HG03520 (cell line): ENCODE measurements around the gene NACC1.
"Not testable (repeated sequence)": the region's sequence is repeated elsewhere in the genome, so short reads cannot be mapped to it uniquely, and the experiment has no call there.

Source experiments
- ATAC-seq: cut with Tn5 transposase; IDR thresholded peaks from one replicate; pipeline ENCODE4 v1.9.1; 2021; ENCODE audit warnings: mild to moderate bottlenecking, moderate library complexity; ENCODE audit not compliant: unreplicated experiment

The NACC1 gene

GRCh38 chr19:13160557-13160956 lies 42.5 kb downstream of the NACC1 start:
- no peak for ATAC-seq

- ATAC-seq: no peak
Observed at GRCh38 chr19:13162724-13163608, 44.9 kb downstream of the NACC1 start.

- ATAC-seq: no peak
Observed at GRCh38 chr19:13163609-13164342, 45.7 kb downstream of the NACC1 start.

GRCh38 chr19:13164343-13165161 lies 46.5 kb downstream of the NACC1 start:
- ATAC-seq: no peak

GRCh38 chr19:13165162-13165997 lies 47.3 kb downstream of the NACC1 start:
- no peak for ATAC-seq

DNA sequence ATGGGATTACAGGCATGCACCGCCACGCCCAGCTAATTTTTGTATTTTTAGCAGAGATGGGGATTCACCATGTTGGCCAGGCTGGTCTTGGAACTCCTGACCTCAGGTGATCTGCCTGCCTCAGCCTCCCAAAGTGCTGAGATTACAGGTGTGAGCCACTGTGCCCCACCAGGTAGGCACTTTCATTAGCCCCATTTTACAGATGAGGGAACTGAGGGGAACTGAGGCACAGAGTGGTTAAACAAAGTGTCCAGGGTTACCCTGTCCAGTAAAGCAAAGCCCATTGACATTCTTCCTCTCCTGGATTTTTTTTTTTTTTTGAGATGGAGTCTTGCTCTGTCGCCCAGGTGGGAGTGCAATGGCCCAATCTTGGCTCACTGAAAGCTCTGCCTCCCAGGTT lies 48.1 kb downstream of the NACC1 start:
- not testable (repeated sequence) for ATAC-seq

DNA sequence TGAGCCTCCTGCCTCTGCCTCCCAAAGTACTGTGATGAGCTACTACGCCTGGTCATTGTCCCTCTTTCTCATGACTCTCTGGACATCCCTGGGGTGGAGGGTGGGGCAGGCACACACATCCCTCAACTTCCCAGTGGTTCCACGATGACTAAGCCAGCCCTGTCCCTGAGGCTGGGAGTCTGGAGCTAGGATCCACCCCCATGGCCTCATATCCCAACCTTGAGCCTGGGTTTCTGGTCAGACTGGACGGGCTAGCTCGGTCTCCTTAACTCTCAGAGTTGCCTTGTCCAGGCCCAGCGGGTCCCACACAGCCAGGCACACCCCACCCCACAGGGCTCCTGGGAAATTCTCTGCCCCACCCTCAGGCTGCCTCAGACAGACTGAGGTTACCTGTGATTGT lies 51.7 kb downstream of the NACC1 start:
- ATAC-seq: no peak

- no peak for ATAC-seq
Observed at GRCh38 chr19:13171146-13171545, 53.1 kb downstream of the NACC1 start.

DNA sequence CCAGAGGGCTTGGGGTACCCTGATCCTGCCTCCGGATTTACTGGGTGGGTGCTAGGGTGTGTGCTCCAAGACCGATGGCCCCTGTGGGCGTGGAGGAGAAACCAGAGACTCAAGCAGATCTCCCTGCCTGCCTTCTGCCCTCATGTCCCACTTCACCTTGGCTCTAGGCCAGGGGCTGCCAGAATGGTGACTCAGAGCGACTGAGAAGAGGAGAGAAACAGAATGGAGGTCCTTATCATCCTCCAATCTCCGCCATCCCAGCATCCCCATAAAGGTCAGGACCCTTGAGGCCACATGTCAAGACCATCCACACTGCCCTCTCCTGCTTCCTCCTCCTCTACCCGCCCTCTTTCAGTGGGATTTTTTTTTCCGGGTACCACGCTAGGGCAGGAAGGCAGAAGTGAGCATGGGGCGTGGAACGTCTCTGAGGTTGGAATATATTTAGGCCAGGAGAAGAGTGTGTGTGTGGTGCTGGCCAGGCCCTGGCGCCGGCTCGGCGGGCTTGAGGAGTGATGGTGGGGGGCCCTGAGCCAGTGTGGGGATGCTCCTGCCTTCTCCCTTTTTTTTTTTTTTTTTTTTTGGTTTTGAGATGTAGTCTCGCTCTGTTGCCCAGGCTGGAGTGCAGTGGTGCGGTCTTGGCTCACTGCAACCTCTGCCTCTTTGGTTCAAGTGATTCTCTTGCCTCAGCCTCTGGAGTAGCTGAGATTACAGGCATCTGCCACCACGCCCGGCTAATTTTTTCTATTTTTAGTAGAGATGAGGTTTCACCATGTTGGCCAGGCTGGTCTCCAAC lies 54.5 kb downstream of the NACC1 start:
- no peak for ATAC-seq

GRCh38 chr19:13173139-13173737 lies 55.2 kb downstream of the NACC1 start:
- no peak for ATAC-seq

DNA sequence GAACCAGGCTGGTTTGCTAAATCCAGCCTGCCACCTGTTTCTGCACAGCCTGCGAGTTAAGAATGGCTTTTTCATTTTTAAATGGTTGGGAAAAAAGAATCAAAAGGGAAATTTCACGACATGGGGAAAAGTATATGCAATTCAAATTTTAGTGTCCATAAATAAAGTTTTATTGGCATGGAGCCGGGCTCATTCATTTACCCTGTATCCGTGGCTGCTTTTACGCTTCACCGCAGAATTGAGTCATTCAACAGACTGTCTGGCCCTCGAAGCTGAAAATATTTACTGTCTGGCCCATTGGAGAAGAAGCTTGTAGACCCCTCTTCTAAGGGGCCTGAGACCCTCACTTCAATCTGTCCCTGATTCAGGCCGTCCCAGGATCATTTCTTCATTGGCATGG lies 58.3 kb downstream of the NACC1 start:
- ATAC-seq: no peak

- not testable (repeated sequence) for ATAC-seq
Observed at GRCh38 chr19:13177584-13177983, 59.5 kb downstream of the NACC1 start.

GRCh38 chr19:13178291-13178690 lies 60.2 kb downstream of the NACC1 start:
- not testable (repeated sequence) for ATAC-seq

GRCh38 chr19:13181747-13182388 lies 63.8 kb downstream of the NACC1 start:
- ATAC-seq: no peak

GRCh38 chr19:13184926-13185325 lies 66.9 kb downstream of the NACC1 start:
- not testable (repeated sequence) for ATAC-seq

GRCh38 chr19:13185763-13186657 lies 67.9 kb downstream of the NACC1 start:
- not testable (repeated sequence) for ATAC-seq

DNA sequence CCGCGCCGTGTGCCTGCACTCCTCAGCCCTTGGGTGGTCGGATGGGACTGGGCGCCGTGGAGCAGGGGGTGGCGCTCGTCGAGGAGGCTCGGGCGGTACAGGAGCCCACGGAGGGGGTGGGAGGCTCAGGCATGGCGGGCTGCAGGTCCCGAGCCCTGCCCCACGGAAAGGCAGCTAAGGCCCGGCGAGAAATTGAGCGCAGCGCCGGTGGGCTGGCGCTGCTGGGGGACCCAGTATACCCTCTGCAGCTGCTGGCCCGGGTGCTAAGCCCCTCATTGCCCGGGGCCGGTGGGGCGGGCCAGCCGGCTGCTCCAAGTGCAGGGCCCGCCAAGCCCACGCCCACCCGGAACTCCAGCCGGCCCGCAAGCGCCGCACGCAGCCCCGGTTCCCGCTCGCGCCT lies 68.6 kb downstream of the NACC1 start:
- ATAC-seq: not testable (repeated sequence)

DNA sequence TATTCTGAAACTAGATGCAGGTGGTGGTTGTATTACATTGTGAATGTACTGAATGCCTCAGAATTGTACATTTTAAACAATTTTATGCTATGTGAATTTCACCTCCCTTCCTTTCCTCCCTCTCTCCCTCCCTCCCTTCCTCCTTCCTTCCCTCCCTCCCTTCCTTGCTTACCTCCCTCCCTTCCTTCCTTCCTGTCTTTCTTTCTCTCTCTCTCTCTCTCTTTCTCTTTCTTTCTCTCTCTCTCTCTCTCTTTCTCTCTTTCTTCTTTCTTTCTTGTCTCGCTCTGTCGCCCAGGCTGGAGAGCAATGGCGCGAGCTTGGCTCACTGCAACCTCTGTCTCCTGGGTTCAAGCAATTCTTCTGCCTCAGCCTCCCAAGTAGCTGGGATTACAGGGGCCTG lies 69.4 kb downstream of the NACC1 start:
- no peak for ATAC-seq
